Activated CD8-positive, alpha-beta T cell treated with anti-CD3 and anti-CD28 coated beads for 36 hours (primary cell): ENCODE results near the gene ZNF827. TPM values are rescaled to one million over a fixed set of nuclear protein-coding genes. Genes with fewer than 3 reads are reported as not detected.

ENCODE experiments used
- ATAC-seq: fragments of 200-7000 bp; cut with Tn5 transposase; one replicate; pipeline ENCODE4 v1.10.0; 2021; ENCODE audit warnings: mild to moderate bottlenecking, moderate library complexity
- CTCF ChIA-PET: fragments of 350-600 bp; sonication (Branson Sonifier 250); formaldehyde crosslinking; loops from one replicate; lab custom pipeline; 2021; ENCODE audit warnings: antibody characterized with exemption; lab: Charles Lee
- POLR2A ChIA-PET: fragments of 350-600 bp; sonication (Branson Sonifier 250); formaldehyde crosslinking; loops from one replicate; lab custom pipeline; 2021; ENCODE audit warnings: antibody characterized with exemption; lab: Charles Lee
- DNase-seq: peaks from one replicate; pipeline ENCODE4 v3.0.0-alpha.2; 2020
- H3K27ac Mint-ChIP-seq: one replicate; pipeline ENCODE4 v1.8.0; 2021; ENCODE audit warnings: mild to moderate bottlenecking, mixed read lengths
- H3K27me3 Mint-ChIP-seq: one replicate; pipeline ENCODE4 v1.8.0; 2021; ENCODE audit warnings: mixed read lengths
- H3K36me3 Mint-ChIP-seq: one replicate; pipeline ENCODE4 v1.8.0; 2021; ENCODE audit warnings: low read depth, mixed read lengths
- H3K4me1 Mint-ChIP-seq: one replicate; pipeline ENCODE4 v1.8.0; 2021; ENCODE audit warnings: low read depth, mixed read lengths
- H3K4me3 Mint-ChIP-seq: one replicate; pipeline ENCODE4 v1.8.0; 2021; ENCODE audit warnings: mild to moderate bottlenecking, moderate library complexity, mixed read lengths
- H3K9me3 Mint-ChIP-seq: one replicate; pipeline ENCODE4 v1.8.0; 2021; ENCODE audit warnings: mixed read lengths
- CTCF ChIP-seq: fragments of 200-600 bp; IDR thresholded peaks from one replicate; pipeline ENCODE4 v1.8.0; 2022; ENCODE audit warnings: antibody characterized with exemption, mild to moderate bottlenecking
- intact Hi-C: fragments of 100-400 bp; cut with micrococcal nuclease; formaldehyde crosslinking; loops from one replicate; pipeline ENCODE4 v1.10.0; 2022
- total RNA-seq, 2 experiments: library from RNA; stranded (reverse); gene quantifications; one replicate each; pipeline ENCODE4 v1.2.3, GENCODE V29; 2021

Gene ZNF827
- total RNA-seq, 2 experiments from 2014 or later: 28.4 to 31.1 TPM

DNA sequence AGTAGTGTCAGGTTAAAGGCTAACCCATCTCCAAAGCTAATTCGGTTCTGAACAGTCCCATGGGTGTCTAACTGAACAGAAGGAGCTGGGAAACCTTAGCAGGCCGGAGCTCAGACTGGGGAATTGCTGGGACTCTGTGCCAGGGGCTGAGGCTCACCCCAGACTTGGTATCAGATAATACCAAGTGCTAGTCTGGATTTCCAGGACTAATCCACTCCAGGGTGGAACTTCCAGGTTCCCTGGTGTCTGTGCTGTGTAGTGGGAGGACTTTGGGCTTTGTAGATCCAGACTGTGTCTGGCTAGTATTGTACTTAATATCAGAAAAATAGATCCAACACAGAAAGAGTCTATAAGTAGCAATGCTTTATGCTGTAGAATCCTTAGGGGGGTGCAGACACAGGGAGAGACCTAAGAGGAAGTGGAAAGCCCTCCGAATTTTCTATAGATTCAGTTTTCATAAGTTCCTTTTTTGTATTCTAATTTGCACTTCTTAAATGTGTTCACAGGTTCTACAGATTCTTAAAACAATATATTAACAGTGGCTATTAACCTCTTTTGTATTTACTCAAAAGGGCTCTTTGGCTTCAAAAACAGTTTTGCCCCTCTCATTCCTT lies 4.1 kb downstream of the ZNF827 start:
- H3K4me3 Mint-ChIP-seq: peak overlapping the region; percentile 96
- peaks cover 57% of the 10 kb centered on the region for H3K4me1 Mint-ChIP-seq
- DNase-seq (no peak), ATAC-seq (no peak)
- peak overlapping the region; percentile 97 for H3K27ac Mint-ChIP-seq
- intact Hi-C loops: loop anchor here (5.0 to 10.0 kb wide), 2 partner anchors 130 to 317 kb away; partner anchors contain the start of gene MMAA
- H3K27me3 Mint-ChIP-seq: no peaks in the 10 kb centered on the region
- ChIA-PET POLR2A (interaction anchor here (0.7 kb wide), 1 partner anchor 9 kb away, joined by 3 read pairs; no protein-coding TSS in a partner anchor), CTCF (no interaction called here)
- peaks cover 24% of the 10 kb centered on the region for H3K36me3 Mint-ChIP-seq
- H3K9me3 Mint-ChIP-seq: no peaks in the 10 kb centered on the region
- no peak for TF ChIP-seq CTCF

- H3K4me1 Mint-ChIP-seq: peaks cover 60% of the 10 kb centered on the region
- intact Hi-C loops: loop anchor here (10.0 kb wide), 1 partner anchor 128 kb away; no protein-coding TSS in a partner anchor
- no peak overlapping the region for H3K4me3 Mint-ChIP-seq
- ATAC-seq (no peak), DNase-seq (no peak)
- no peaks in the 10 kb centered on the region for H3K27me3 Mint-ChIP-seq
- POLR2A ChIA-PET: no interaction called here
- CTCF ChIA-PET: interaction anchor here (1.2 kb wide), 1 partner anchor 316 kb away, joined by 4 read pairs; no protein-coding TSS in a partner anchor
- peaks cover 32% of the 10 kb centered on the region for H3K36me3 Mint-ChIP-seq
- no peaks in the 10 kb centered on the region for H3K9me3 Mint-ChIP-seq
- H3K27ac Mint-ChIP-seq: no peak overlapping the region
- no peak for TF ChIP-seq CTCF
Measured at GRCh38 chr4:145933134-145933533, 5.5 kb downstream of the ZNF827 start.

GRCh38 chr4:145931403-145931802 lies 7.2 kb downstream of the ZNF827 start:
- Mint-ChIP-seq H3K36me3 (peaks cover 43% of the 10 kb centered on the region), H3K9me3 (peaks cover 6% of the 10 kb centered on the region), H3K27ac (no peak overlapping the region), H3K27me3 (no peaks in the 10 kb centered on the region), H3K4me3 (no peak overlapping the region), H3K4me1 (peaks cover 71% of the 10 kb centered on the region)
- ATAC-seq (no peak), DNase-seq (no peak)
- TF ChIP-seq CTCF: no peak
- CTCF ChIA-PET: interaction anchor here (0.8 to 1.4 kb wide), 3 partner anchors 24 to 56 kb away, joined by 3 read pairs; no protein-coding TSS in a partner anchor
- POLR2A ChIA-PET: no interaction called here
- intact Hi-C loops: loop anchor here (10.0 kb wide), 1 partner anchor 127 kb away; no protein-coding TSS in a partner anchor

DNA sequence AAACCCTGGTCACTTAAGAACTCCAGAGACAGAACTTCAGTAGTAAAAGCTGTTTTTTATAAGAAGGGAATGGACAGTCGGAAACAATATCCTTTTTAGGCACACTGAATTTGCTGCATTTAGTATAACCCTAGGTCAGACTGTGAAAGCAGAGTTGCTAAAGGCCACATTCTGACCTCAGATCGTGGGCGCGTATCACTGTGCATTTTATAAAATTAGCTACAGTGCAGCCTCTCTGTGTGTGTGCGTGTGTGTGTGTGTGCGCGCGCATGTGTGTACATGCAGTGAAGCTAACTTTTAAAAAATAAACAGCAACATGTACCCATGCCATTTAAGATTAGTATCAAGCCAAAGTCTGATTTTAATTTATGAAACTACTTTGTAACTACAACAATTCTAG lies 8.0 kb downstream of the ZNF827 start:
- CTCF ChIA-PET: interaction anchor here (0.8 to 1.4 kb wide), 4 partner anchors 25 to 308 kb away, joined by 3 read pairs; no protein-coding TSS in a partner anchor
- intact Hi-C loops: loop anchor here (10.0 kb wide), 1 partner anchor 126 kb away; no protein-coding TSS in a partner anchor
- DNase-seq (peak; percentile 47), ATAC-seq (no peak)
- Mint-ChIP-seq H3K4me1 (peaks cover 73% of the 10 kb centered on the region), H3K36me3 (peaks cover 48% of the 10 kb centered on the region), H3K27me3 (no peaks in the 10 kb centered on the region), H3K27ac (no peak overlapping the region), H3K9me3 (peaks cover 14% of the 10 kb centered on the region), H3K4me3 (no peak overlapping the region)
- POLR2A ChIA-PET: no interaction called here
- no peak for TF ChIP-seq CTCF
